Suprapubic skin (tissue), 3 donors: ENCODE measurements around the gene VSIR.

Source experiments
- POLR2A ChIP-seq, 2 donors: fragments of 450-650 bp; IDR thresholded peaks; one replicate each; pipeline ENCODE4 v1.6.1; 2017; ENCODE audit warnings: antibody characterized with exemption in 2 of 2, mild to moderate bottlenecking in 2 of 2, moderate library complexity in 2 of 2
- TF ChIP-seq, protein P1 (sequence below), 2 donors: fragments of 200-600 bp in 1 of 2; fragments of 450-650 bp in 1 of 2; sonication (generic) in 1 of 2; IDR thresholded peaks; one replicate each; pipeline ENCODE4 v1.5.1; 2016 to 2019; ENCODE audit warnings: antibody characterized with exemption in 2 of 2, mild to moderate bottlenecking in 1 of 2, moderate library complexity in 1 of 2

GRCh38 chr10:71725249-71725648, 48.1 kb downstream of the VSIR start:
- no peak for TF ChIP-seq POLR2A (IDR thresholded peaks at IDR 0.05)
- TF ChIP-seq, protein P1, sequence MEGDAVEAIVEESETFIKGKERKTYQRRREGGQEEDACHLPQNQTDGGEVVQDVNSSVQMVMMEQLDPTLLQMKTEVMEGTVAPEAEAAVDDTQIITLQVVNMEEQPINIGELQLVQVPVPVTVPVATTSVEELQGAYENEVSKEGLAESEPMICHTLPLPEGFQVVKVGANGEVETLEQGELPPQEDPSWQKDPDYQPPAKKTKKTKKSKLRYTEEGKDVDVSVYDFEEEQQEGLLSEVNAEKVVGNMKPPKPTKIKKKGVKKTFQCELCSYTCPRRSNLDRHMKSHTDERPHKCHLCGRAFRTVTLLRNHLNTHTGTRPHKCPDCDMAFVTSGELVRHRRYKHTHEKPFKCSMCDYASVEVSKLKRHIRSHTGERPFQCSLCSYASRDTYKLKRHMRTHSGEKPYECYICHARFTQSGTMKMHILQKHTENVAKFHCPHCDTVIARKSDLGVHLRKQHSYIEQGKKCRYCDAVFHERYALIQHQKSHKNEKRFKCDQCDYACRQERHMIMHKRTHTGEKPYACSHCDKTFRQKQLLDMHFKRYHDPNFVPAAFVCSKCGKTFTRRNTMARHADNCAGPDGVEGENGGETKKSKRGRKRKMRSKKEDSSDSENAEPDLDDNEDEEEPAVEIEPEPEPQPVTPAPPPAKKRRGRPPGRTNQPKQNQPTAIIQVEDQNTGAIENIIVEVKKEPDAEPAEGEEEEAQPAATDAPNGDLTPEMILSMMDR (IDR thresholded peaks at IDR 0.05): no peak
